ENCODE results near the gene VASH1. TPM values are rescaled to one million over a fixed set of nuclear protein-coding genes. Genes with fewer than 3 reads are reported as not detected.
"Not testable (repeated sequence)": the region's sequence is repeated elsewhere in the genome, so short reads cannot be mapped to it uniquely, and the experiment has no call there.

The VASH1 gene
- total RNA-seq, 1 experiment from 2014 or later = 5.2 TPM

- H3K36me3 ChIP-seq (ENCODE audit: control insufficient read depth, insufficient read depth, low read length) = no peaks in the 10 kb centered on the region
- ATAC-seq (0 out of 2 replicates have a peak, but pooled peaks have one; percentile 17), DNase-seq (ENCODE audit: low read depth, low spot score) (no peak)
- H3K27me3 ChIP-seq (ENCODE audit: control insufficient read depth, insufficient read depth, low read length) = peaks cover 5% of the 10 kb centered on the region; the same call in 1 of the 2 replicates
- H3K4me1 ChIP-seq (ENCODE audit: control insufficient read depth, insufficient read depth, low read length) = no peaks in the 10 kb centered on the region
- in situ Hi-C loops (cut with HindIII; ENCODE audit: low pct_unique_long_range_greater_than_20kb, low sequenced_read_pairs) = no loop called here
- ChIA-PET CTCF (no interaction called here), POLR2A (no interaction called here)
- no peak for TF ChIP-seq SIN3A (IDR thresholded peaks at IDR 0.05; ENCODE audit: borderline replicate concordance, insufficient read depth, low read depth, low read length)
- no peak for TF ChIP-seq POLR2AphosphoS5 (IDR thresholded peaks at IDR 0.05; ENCODE audit: low read depth, low read length)
- TF ChIP-seq CTCF (IDR thresholded peaks at IDR 0.05) = no peak
- TF ChIP-seq, protein P1, sequence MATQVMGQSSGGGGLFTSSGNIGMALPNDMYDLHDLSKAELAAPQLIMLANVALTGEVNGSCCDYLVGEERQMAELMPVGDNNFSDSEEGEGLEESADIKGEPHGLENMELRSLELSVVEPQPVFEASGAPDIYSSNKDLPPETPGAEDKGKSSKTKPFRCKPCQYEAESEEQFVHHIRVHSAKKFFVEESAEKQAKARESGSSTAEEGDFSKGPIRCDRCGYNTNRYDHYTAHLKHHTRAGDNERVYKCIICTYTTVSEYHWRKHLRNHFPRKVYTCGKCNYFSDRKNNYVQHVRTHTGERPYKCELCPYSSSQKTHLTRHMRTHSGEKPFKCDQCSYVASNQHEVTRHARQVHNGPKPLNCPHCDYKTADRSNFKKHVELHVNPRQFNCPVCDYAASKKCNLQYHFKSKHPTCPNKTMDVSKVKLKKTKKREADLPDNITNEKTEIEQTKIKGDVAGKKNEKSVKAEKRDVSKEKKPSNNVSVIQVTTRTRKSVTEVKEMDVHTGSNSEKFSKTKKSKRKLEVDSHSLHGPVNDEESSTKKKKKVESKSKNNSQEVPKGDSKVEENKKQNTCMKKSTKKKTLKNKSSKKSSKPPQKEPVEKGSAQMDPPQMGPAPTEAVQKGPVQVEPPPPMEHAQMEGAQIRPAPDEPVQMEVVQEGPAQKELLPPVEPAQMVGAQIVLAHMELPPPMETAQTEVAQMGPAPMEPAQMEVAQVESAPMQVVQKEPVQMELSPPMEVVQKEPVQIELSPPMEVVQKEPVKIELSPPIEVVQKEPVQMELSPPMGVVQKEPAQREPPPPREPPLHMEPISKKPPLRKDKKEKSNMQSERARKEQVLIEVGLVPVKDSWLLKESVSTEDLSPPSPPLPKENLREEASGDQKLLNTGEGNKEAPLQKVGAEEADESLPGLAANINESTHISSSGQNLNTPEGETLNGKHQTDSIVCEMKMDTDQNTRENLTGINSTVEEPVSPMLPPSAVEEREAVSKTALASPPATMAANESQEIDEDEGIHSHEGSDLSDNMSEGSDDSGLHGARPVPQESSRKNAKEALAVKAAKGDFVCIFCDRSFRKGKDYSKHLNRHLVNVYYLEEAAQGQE (IDR thresholded peaks at IDR 0.05; ENCODE audit: insufficient read depth in 1 of 2, low read depth in 2 of 2, low read length in 1 of 2) = no peak
- TF ChIP-seq TCF7L2 (IDR thresholded peaks at IDR 0.05; ENCODE audit: low read depth, low read length) = no peak
- BruUV-seq (replicated peaks) = no TSS peak
- intact Hi-C loops (cut with micrococcal nuclease; ENCODE audit: unreplicated experiment) = no loop called here
- no peak overlapping the region for H3K27ac ChIP-seq (ENCODE audit: low read length)
- H3K4me3 ChIP-seq (ENCODE audit: low read depth in 2 of 2, low read length in 2 of 2) = no peak overlapping the region
- no peaks in the 10 kb centered on the region for H3K9me3 ChIP-seq (ENCODE audit: control insufficient read depth, insufficient read depth, low read depth, low read length)
Observed at GRCh38 chr14:76719666-76720065, 41.6 kb upstream of the VASH1 start.

GRCh38 chr14:76720382-76720813, 40.9 kb upstream of the VASH1 start:
- Histone ChIP-seq H3K36me3 (ENCODE audit: control insufficient read depth, insufficient read depth, low read length) (no peaks in the 10 kb centered on the region), H3K4me1 (ENCODE audit: control insufficient read depth, insufficient read depth, low read length) (no peaks in the 10 kb centered on the region), H3K27ac (ENCODE audit: low read length) (no peak overlapping the region), H3K27me3 (ENCODE audit: control insufficient read depth, insufficient read depth, low read length) (peaks cover 5% of the 10 kb centered on the region; the same call in 1 of the 2 replicates), H3K9me3 (ENCODE audit: control insufficient read depth, insufficient read depth, low read depth, low read length) (no peaks in the 10 kb centered on the region), H3K4me3 (ENCODE audit: low read depth in 2 of 2, low read length in 2 of 2) (no peak overlapping the region)
- ChIA-PET CTCF (no interaction called here), POLR2A (no interaction called here)
- BruUV-seq (replicated peaks) = no TSS peak
- intact Hi-C loops (cut with micrococcal nuclease; ENCODE audit: unreplicated experiment) (no loop called here), in situ Hi-C loops (cut with HindIII; ENCODE audit: low pct_unique_long_range_greater_than_20kb, low sequenced_read_pairs) (no loop called here)
- ATAC-seq = no peak
- DNase-seq (ENCODE audit: low read depth, low spot score) = no peak
- TF ChIP-seq, protein P1 (IDR thresholded peaks at IDR 0.05; ENCODE audit: insufficient read depth in 1 of 2, low read depth in 2 of 2, low read length in 1 of 2) = no peak
- no peak for TF ChIP-seq CTCF (IDR thresholded peaks at IDR 0.05)
- TF ChIP-seq POLR2AphosphoS5 (IDR thresholded peaks at IDR 0.05; ENCODE audit: low read depth, low read length) = no peak
- TF ChIP-seq TCF7L2 (IDR thresholded peaks at IDR 0.05; ENCODE audit: low read depth, low read length) = no peak
- no peak for TF ChIP-seq SIN3A (IDR thresholded peaks at IDR 0.05; ENCODE audit: borderline replicate concordance, insufficient read depth, low read depth, low read length)

- in situ Hi-C loops (cut with HindIII; ENCODE audit: low pct_unique_long_range_greater_than_20kb, low sequenced_read_pairs); ATAC-seq; CTCF ChIA-PET; H3K27ac ChIP-seq (ENCODE audit: low read length); H3K4me3 ChIP-seq (ENCODE audit: low read depth in 2 of 2, low read length in 2 of 2); POLR2A ChIA-PET; H3K27me3 ChIP-seq (ENCODE audit: control insufficient read depth, insufficient read depth, low read length); H3K9me3 ChIP-seq (ENCODE audit: control insufficient read depth, insufficient read depth, low read depth, low read length); H3K4me1 ChIP-seq (ENCODE audit: control insufficient read depth, insufficient read depth, low read length); intact Hi-C loops (cut with micrococcal nuclease; ENCODE audit: unreplicated experiment); DNase-seq (ENCODE audit: low read depth, low spot score); BruUV-seq (replicated peaks); H3K36me3 ChIP-seq (ENCODE audit: control insufficient read depth, insufficient read depth, low read length): not testable (repeated sequence)
Observed at GRCh38 chr14:76721506-76721905, 39.8 kb upstream of the VASH1 start.
